HS-27A (cell line): ENCODE results near the gene UBE2E2.
A peak's percentile ranks its signal among the peaks of the same experiment; 100 is the strongest.

ENCODE experiments used
- DNase-seq: peaks from one replicate; pipeline ENCODE4 v3.0.0-alpha.2; 2012; ENCODE audit warnings: low read depth, missing footprints

UBE2E2 gene

GRCh38 chr3:23480329-23480714 lies 277.2 kb downstream of the UBE2E2 start:
- no peak for DNase-seq

- no peak for DNase-seq
These were observed 278.0 kb downstream of the UBE2E2 start for GRCh38 chr3:23481011-23481615.

DNA sequence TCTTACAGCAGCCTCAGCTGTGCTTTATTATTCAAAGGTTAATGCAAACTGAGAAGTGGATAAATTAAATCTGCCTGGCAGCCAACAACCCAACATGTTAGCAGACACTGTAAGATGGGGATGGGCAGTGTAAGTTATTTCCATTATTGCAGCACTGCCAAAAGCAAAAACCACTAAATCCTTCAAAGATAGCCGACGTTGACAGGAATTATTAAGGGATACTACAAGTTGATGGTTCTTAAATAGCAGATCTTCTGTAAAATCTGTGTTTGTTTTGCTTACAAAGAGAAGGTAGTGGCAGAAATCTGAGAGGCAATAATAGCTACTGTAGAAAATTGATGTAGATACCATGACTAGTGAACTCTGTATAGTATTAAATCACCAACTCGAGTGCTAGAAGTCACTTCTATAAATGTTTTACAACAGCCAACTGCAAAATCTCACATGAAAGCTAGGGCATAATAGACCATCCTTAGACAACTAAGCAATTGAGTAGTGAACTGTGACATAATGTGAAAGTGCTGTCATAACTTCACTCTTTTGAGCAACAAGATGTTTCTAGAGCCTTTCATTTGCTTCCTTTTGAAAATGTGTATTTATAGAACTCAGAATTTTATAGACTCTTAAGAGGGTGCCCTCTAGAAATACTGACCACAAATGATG lies 278.6 kb downstream of the UBE2E2 start:
- no peak for DNase-seq

GRCh38 chr3:23484386-23484785 lies 281.3 kb downstream of the UBE2E2 start:
- DNase-seq: no peak

GRCh38 chr3:23485922-23486321 lies 282.8 kb downstream of the UBE2E2 start:
- no peak for DNase-seq

DNA sequence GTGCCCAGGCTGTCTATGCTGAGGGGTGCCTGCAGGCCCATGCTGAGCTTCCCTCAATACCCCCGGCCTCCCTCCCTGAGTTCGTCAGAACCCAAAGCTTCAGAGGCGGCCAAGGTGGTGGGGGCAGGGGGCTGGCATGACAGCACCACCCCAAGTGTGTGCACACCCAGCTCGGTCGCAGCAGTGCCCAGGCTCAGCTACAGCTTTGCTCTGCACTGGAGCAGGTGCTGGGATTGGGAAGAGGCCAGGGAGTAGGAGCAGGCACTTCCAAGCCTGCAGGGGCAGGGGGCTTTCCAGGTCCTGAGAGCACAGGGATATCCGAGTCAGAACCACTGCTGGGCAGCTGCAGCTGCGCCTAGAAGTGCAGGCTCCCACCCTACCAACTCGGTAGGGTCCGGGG lies 283.9 kb downstream of the UBE2E2 start:
- no peak for DNase-seq

- DNase-seq: no peak
These were observed 285.5 kb downstream of the UBE2E2 start for GRCh38 chr3:23488618-23489017.

GRCh38 chr3:23489300-23490158 lies 286.4 kb downstream of the UBE2E2 start:
- DNase-seq: no peak

DNA sequence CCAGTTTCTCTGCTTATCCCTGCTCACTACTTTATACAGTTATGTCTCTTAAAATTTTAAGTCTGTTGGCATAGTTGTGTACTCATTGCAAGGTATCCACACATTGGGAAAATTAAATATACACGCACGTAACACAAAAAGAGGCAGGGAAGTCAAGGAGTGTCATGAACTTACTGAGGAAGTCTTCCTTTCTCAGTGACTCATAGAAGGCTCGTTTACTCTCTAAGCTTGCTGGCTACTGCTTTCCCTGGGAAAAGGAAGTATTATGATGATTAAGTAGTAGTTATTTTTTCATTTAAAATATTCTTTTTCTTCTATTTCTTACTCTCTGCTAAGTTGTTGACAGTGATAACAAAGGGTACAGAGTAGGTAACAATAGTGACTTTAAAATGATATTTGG lies 287.3 kb downstream of the UBE2E2 start:
- DNase-seq: no peak

- DNase-seq: no peak
These were observed 288.9 kb downstream of the UBE2E2 start for GRCh38 chr3:23492057-23492456.

DNA sequence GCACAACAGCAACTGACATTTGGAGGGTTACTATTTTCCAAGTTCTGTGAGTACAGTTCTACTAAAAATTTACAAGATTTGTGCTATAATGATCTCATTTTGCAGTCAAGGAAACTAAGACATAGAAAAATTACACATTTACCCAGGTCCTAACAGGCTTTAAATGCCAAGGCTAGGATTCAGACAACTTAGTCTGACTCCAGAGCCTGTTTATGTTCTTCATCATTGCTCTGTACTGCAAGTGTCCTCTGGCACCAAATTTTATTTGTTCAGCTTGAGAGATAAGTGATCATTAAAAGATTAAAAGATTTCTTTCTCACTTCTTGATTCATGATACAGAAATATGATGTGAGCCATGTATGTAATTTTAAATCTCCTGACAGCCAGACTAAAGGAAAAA lies 290.8 kb downstream of the UBE2E2 start:
- DNase-seq: no peak

DNA sequence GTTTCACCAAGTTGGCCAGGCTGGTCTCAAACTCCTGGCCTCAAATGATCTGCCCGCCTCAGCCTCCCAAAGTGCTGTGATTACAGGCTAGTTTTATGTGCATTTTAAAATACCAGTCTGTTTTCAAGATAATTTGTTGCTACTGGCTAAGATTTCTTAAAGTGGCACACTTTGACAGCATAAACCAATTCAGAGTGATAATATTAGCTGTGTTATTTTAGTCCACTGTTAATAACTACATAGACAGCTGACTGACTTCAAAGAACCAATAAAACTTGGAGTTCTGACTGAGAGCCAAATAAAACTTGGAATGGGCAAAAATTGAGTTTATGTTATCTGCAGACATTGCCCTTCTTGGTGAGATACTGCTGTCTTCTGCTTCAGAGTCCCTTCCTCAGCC lies 291.8 kb downstream of the UBE2E2 start:
- no peak for DNase-seq

DNA sequence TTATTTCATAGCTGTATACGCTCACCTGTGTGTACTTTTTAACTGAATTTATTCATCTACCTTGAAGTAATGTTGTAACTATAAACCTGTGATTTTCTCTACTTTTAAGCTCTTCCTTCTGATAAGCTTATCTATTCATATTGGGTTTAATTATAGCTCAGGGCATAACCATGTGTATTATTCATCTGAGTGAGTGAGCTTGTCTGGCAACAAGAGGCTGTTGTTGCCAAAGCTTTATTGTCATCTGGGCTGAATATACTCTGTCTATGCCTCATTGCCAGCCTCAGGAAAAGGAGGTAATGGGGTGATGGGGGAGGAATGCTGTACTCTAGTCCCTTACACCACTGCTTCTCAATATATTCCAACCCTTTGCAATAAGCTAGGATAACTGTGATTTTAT lies 292.4 kb downstream of the UBE2E2 start:
- DNase-seq: no peak

- no peak for DNase-seq
These were observed 293.0 kb downstream of the UBE2E2 start for GRCh38 chr3:23496165-23496564.

DNA sequence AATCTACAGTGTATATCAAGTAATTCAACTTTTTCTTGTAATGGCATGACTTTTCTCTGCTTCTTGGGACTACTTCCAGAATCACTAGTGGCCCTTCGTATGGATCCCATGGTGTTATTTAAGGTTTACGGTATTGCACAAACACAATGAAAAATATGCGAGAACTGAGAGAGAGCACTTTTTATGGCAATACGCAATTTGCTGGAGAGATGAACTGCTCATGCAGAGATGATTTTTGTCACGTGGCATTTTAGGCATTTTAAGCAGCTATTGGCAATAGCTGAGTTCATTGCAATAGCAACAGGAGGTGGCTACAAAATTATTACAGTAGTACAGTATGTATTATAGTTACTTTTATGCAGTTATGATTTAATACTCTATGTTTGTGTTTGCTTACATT lies 294.0 kb downstream of the UBE2E2 start:
- DNase-seq: no peak

DNA sequence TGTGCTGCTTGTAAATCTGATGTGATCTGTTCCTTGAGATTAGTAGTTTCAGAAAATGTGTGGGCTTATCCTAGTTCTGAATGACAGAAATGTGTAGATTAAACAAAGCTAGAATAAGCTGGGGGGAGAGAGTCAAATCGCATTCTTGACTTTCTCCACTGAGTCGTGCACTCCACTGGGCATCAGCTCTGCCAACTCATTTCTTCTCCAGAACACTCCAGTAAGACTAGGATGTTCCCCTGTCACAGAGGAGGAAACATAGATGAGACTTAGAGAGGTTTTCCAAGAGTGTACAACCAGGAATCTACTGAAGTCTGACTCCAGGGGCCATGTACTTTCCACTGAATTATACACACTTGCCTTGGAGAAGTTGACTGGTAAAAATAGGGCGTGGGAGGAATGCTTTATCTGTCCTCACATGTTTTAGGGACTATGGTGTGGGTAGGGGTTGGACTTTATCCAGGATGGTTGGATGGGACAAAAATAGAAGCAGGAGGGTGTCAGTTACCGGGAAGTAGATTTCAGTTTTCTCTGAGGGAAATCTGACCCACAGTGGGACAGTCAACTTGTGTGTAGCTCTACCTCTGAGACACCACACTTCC lies 298.2 kb downstream of the UBE2E2 start:
- DNase-seq: peak; percentile 20

DNA sequence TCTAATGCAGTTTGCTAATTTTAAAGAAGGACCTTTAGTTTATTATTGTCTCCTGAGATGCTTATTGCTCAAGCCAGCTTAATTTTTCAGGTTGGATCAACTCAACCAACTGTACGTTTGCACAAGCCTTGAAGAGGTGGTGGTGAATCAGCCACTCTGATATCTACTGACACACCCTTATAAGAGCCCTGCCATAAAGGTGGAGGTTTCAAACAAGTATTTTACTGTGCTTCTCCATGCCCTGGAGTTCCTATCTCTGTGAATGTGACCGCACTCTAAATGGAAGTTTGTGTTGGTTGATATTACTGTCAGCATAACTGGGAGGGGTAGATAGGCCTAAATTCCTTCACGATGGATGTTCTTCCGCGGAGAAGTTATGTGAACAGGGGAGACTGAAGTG lies 305.3 kb downstream of the UBE2E2 start:
- no peak for DNase-seq

DNA sequence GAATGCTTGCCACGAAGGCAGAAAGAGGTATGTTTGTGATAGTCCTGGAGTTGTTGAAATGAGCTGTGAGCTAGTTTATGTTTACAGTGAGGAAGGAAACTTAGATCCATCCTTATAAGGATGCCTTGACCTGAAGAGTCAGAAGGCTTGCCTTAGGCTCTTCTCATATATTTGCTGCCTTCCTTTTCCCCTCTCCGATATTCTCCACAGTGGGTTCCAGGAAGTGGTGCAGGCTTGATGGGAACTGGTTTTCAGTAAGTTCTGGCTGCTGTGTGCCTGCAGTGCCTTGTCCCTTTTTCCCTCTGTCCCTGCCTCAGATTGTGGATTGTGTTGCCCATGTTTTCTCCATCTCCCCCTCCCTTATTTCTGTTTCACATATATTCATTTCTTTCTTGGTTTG lies 315.3 kb downstream of the UBE2E2 start:
- DNase-seq: no peak

- no peak for DNase-seq
These were observed 316.4 kb downstream of the UBE2E2 start for GRCh38 chr3:23519314-23520208.

DNA sequence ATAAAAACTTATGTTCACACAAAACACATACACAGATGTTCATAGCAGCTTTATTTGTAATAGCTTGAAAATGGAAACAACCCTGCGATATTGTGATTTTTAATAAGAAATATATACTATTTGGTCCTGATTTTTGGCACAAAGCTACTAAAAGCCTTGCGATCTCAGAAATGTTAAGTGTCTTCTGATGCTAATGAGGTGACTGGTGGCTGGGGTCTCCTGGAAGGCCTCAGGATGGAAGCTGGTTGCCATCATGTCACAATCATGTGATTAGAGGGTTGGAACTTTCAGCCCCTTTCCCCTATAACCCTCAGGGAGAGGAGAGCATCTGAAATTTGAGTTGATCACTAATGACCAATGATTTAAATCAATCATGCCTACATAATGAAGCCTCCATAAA lies 324.2 kb downstream of the UBE2E2 start:
- DNase-seq: no peak

- DNase-seq: no peak
These were observed 330.5 kb downstream of the UBE2E2 start for GRCh38 chr3:23533596-23533995.

GRCh38 chr3:23533996-23534395 lies 330.9 kb downstream of the UBE2E2 start:
- no peak for DNase-seq
